Measurements from ENCODE around the gene SERPINB13.

SERPINB13 gene

GRCh38 chr18:63575681-63576080 is 11.5 kb upstream of the SERPINB13 start:
- ATAC-seq, result no peak
- TF ChIP-seq ISL1 (CRISPR knock-in tag; IDR thresholded peaks at IDR 0.05) (no peak), TCF4 (CRISPR knock-in tag; IDR thresholded peaks at IDR 0.05; ENCODE audit: borderline replicate concordance) (no peak), ZNF565 (CRISPR knock-in tag; conservative IDR thresholded peaks at IDR 0.05; ENCODE audit: low read depth) (no peak), ZNF70 (CRISPR knock-in tag; IDR thresholded peaks at IDR 0.05) (no peak), ESRRG (CRISPR knock-in tag; IDR thresholded peaks at IDR 0.05) (no peak), POU6F1 (CRISPR knock-in tag; IDR thresholded peaks at IDR 0.05; ENCODE audit: borderline replicate concordance, low read depth) (no peak), TSHZ2 (CRISPR knock-in tag; IDR thresholded peaks at IDR 0.05) (no peak), ZC3H10 (CRISPR knock-in tag; IDR thresholded peaks at IDR 0.05) (no peak), CSRNP3 (CRISPR knock-in tag; IDR thresholded peaks at IDR 0.05) (no peak), RARB (CRISPR knock-in tag; IDR thresholded peaks at IDR 0.05) (no peak), TOX (CRISPR knock-in tag; IDR thresholded peaks at IDR 0.05; ENCODE audit: borderline replicate concordance) (no peak), BACH2 (CRISPR knock-in tag; IDR thresholded peaks at IDR 0.05; ENCODE audit: borderline replicate concordance) (no peak), GLIS3 (CRISPR knock-in tag; IDR thresholded peaks at IDR 0.05) (no peak), SNAI2 (CRISPR knock-in tag; IDR thresholded peaks at IDR 0.05) (no peak)

GRCh38 chr18:63578357-63578958 is 8.7 kb upstream of the SERPINB13 start:
- peak; percentile 64; the same call in 2 of the 3 replicates for ATAC-seq
- no peak for TF ChIP-seq CSDC2 (CRISPR knock-in tag; IDR thresholded peaks at IDR 0.05)
- TF ChIP-seq ZNF565 (CRISPR knock-in tag; conservative IDR thresholded peaks at IDR 0.05; ENCODE audit: low read depth), result no peak
- TF ChIP-seq TCF4 (CRISPR knock-in tag; IDR thresholded peaks at IDR 0.05; ENCODE audit: borderline replicate concordance), result no peak
- TF ChIP-seq RARB (CRISPR knock-in tag; IDR thresholded peaks at IDR 0.05), result no peak
- no peak for TF ChIP-seq ARNTL (CRISPR knock-in tag; IDR thresholded peaks at IDR 0.05; ENCODE audit: borderline replicate concordance, low read depth)
- TF ChIP-seq CREB5 (CRISPR knock-in tag; IDR thresholded peaks at IDR 0.05; ENCODE audit: low read depth), result no peak
- no peak for TF ChIP-seq ZFP3 (CRISPR knock-in tag; IDR thresholded peaks at IDR 0.05)
- no peak for TF ChIP-seq ZNF70 (CRISPR knock-in tag; IDR thresholded peaks at IDR 0.05)
- TF ChIP-seq POU6F1 (CRISPR knock-in tag; IDR thresholded peaks at IDR 0.05; ENCODE audit: borderline replicate concordance, low read depth), result no peak
- TF ChIP-seq CSRNP3 (CRISPR knock-in tag; IDR thresholded peaks at IDR 0.05), result no peak
- TF ChIP-seq TOX (CRISPR knock-in tag; IDR thresholded peaks at IDR 0.05; ENCODE audit: borderline replicate concordance), result no peak
- no peak for TF ChIP-seq BACH2 (CRISPR knock-in tag; IDR thresholded peaks at IDR 0.05; ENCODE audit: borderline replicate concordance)
- no peak for TF ChIP-seq SNAI2 (CRISPR knock-in tag; IDR thresholded peaks at IDR 0.05)
- TF ChIP-seq GLIS3 (CRISPR knock-in tag; IDR thresholded peaks at IDR 0.05), result no peak
- TF ChIP-seq ISL1 (CRISPR knock-in tag; IDR thresholded peaks at IDR 0.05), result no peak
- TF ChIP-seq ZC3H10 (CRISPR knock-in tag; IDR thresholded peaks at IDR 0.05), result no peak
- TF ChIP-seq ZFP30 (CRISPR knock-in tag; IDR thresholded peaks at IDR 0.05), result no peak

Measured in SK-N-SH treated with all-trans-retinoic acid at 6 μM for 48 hours (cell line).